ENCODE measurements around the gene CROCC2. TPM values are rescaled to one million over a fixed set of nuclear protein-coding genes. Genes with fewer than 3 reads are reported as not detected.

CROCC2 gene
- total and polyA plus RNA-seq, 10 of the 15 experiments (the other 5 are each of a cell fraction or from before 2014, with no cell fraction given): not detected

- intact Hi-C loops (cut with micrococcal nuclease; ENCODE audit: unreplicated experiment): no loop called here
These were observed 127.9 kb downstream of the CROCC2 start for GRCh38 chr2:241033994-241034393.

More at GRCh38 chr2:241033994-241034393, 127.9 kb downstream of the CROCC2 start:
- no peaks in the 10 kb centered on the region for H3K9me3 ChIP-seq (replicated peaks; ENCODE audit: control insufficient read depth, insufficient read depth, low read length)
- H3K9ac ChIP-seq (ENCODE audit: control insufficient read depth, insufficient read depth, low read length): no peak overlapping the region
- ChIA-PET RAD21 (ENCODE audit: unreplicated experiment) (no interaction called here), POLR2A (no interaction called here), SMC1A (ENCODE audit: uncharacterized antibody, unreplicated experiment) (no interaction called here), CTCF (no interaction called here)
- in situ Hi-C loops (cut with MboI): no loop called here
- H3K4me2 ChIP-seq (ENCODE audit: control insufficient read depth, insufficient read depth): no peak overlapping the region
- 81% methylated on average over 7 of the region's 7 CpGs for WGBS (ENCODE audit: insufficient coverage, insufficient replicate concordance, low lambda C conversion rate, missing lambda C conversion rate)
- TF ChIP-seq NR2C1 (IDR thresholded peaks at IDR 0.05): no peak
- no peak for TF ChIP-seq STAT3 (IDR thresholded peaks at IDR 0.05; ENCODE audit: low read depth, low read length)
- no peak for TF ChIP-seq PRDM15 (CRISPR knock-in tag; IDR thresholded peaks at IDR 0.05)
- TF ChIP-seq ZZZ3 (IDR thresholded peaks at IDR 0.05; ENCODE audit: control insufficient read depth, insufficient read length, low read depth): no peak
- TF ChIP-seq HSF1 (IDR thresholded peaks at IDR 0.05; ENCODE audit: low read depth, low read length): no peak
- TF ChIP-seq TARDBP (IDR thresholded peaks at IDR 0.05; ENCODE audit: borderline replicate concordance): no peak
- TF ChIP-seq TAF1 (IDR thresholded peaks at IDR 0.05; ENCODE audit: borderline replicate concordance, low read depth, low read length): no peak
- TF ChIP-seq BCL11A (IDR thresholded peaks at IDR 0.05; ENCODE audit: low read depth, low read length): no peak
- no peak for TF ChIP-seq HDAC2 (IDR thresholded peaks at IDR 0.05)
- TF ChIP-seq ZNF274 (IDR thresholded peaks at IDR 0.05; ENCODE audit: insufficient read depth, insufficient read length): no peak
- no peak for TF ChIP-seq CHD1 (IDR thresholded peaks at IDR 0.05; ENCODE audit: low read depth, low read length)
- TF ChIP-seq RCOR1 (conservative IDR thresholded peaks at IDR 0.05; ENCODE audit: low read depth, low read length): no peak
- TF ChIP-seq, protein P1, sequence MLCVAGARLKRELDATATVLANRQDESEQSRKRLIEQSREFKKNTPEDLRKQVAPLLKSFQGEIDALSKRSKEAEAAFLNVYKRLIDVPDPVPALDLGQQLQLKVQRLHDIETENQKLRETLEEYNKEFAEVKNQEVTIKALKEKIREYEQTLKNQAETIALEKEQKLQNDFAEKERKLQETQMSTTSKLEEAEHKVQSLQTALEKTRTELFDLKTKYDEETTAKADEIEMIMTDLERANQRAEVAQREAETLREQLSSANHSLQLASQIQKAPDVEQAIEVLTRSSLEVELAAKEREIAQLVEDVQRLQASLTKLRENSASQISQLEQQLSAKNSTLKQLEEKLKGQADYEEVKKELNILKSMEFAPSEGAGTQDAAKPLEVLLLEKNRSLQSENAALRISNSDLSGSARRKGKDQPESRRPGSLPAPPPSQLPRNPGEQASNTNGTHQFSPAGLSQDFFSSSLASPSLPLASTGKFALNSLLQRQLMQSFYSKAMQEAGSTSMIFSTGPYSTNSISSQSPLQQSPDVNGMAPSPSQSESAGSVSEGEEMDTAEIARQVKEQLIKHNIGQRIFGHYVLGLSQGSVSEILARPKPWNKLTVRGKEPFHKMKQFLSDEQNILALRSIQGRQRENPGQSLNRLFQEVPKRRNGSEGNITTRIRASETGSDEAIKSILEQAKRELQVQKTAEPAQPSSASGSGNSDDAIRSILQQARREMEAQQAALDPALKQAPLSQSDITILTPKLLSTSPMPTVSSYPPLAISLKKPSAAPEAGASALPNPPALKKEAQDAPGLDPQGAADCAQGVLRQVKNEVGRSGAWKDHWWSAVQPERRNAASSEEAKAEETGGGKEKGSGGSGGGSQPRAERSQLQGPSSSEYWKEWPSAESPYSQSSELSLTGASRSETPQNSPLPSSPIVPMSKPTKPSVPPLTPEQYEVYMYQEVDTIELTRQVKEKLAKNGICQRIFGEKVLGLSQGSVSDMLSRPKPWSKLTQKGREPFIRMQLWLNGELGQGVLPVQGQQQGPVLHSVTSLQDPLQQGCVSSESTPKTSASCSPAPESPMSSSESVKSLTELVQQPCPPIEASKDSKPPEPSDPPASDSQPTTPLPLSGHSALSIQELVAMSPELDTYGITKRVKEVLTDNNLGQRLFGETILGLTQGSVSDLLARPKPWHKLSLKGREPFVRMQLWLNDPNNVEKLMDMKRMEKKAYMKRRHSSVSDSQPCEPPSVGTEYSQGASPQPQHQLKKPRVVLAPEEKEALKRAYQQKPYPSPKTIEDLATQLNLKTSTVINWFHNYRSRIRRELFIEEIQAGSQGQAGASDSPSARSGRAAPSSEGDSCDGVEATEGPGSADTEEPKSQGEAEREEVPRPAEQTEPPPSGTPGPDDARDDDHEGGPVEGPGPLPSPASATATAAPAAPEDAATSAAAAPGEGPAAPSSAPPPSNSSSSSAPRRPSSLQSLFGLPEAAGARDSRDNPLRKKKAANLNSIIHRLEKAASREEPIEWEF (IDR thresholded peaks at IDR 0.05; ENCODE audit: insufficient replicate concordance, low read depth, low read length): no peak
- ATAC-seq (no peak), FAIRE-seq (no peak), DNase-seq (ENCODE audit: low read depth, low spot score) (no peak)
- no peaks in the 10 kb centered on the region for H4K20me1 ChIP-seq (ENCODE audit: control insufficient read depth, insufficient read depth)
- peaks cover 0 to 2% of the 10 kb centered on the region in 2 experiments; a peak in 1 of 4 replicates for H3K27me3 ChIP-seq (replicated peaks in 1 of 2; ENCODE audit: control insufficient read depth in 2 of 2, insufficient read depth in 2 of 2, low read length in 1 of 2)
- no peaks in the 10 kb centered on the region for H3K36me3 ChIP-seq (ENCODE audit: control insufficient read depth in 2 of 2, insufficient read depth in 2 of 2, low read length in 1 of 2)
- peaks cover 29% of the 10 kb centered on the region for H3K4me1 ChIP-seq (ENCODE audit: control insufficient read depth, insufficient read depth, low read length)
- no TSS peak for BruUV-seq (replicated peaks)
- H2AFZ ChIP-seq (ENCODE audit: control insufficient read depth, low read depth, low read length): no peak overlapping the region
- H3K79me2 ChIP-seq (ENCODE audit: control insufficient read depth, insufficient read depth, low read length): no peaks in the 10 kb centered on the region
- H3K27ac ChIP-seq (ENCODE audit: control insufficient read depth, insufficient read depth): no peak overlapping the region
- H3K4me3 ChIP-seq: no peak overlapping the region

All from GM12878 (cell line).